HEK293 (cell line): ENCODE results near the gene CDK9.

Experiments used
- BCL6B ChIP-seq: fragments of 450-650 bp; formaldehyde crosslinking; IDR thresholded peaks from 2 replicates; pipeline ENCODE4 v1.5.1; 2017; ENCODE audit warnings: missing biosample characterization, missing genetic modification characterization
- CTCF ChIP-seq: fragments of 450-650 bp; formaldehyde crosslinking; IDR thresholded peaks from 2 replicates; pipeline ENCODE4 v1.5.1; 2016; ENCODE audit warnings: missing biosample characterization, missing genetic modification characterization
- YY1 ChIP-seq: fragments of 450-650 bp; formaldehyde crosslinking; IDR thresholded peaks from 2 replicates; pipeline ENCODE4 v1.5.1; 2018; ENCODE audit warnings: missing biosample characterization, missing genetic modification characterization
- ZNF140 ChIP-seq: fragments of 450-650 bp; formaldehyde crosslinking; IDR thresholded peaks from 2 replicates; pipeline ENCODE4 v1.5.1; 2016; ENCODE audit warnings: missing biosample characterization, missing genetic modification characterization
- ZNF792 ChIP-seq: fragments of 450-650 bp; formaldehyde crosslinking; IDR thresholded peaks from 2 replicates; pipeline ENCODE4 v1.5.1; 2016; ENCODE audit warnings: missing biosample characterization, missing genetic modification characterization

GRCh38 chr9:127805620-127806019, 19.8 kb downstream of the CDK9 start:
- TF ChIP-seq BCL6B (no peak), CTCF (tag by site-specific recombination) (no peak), ZNF140 (tag by site-specific recombination) (no peak), ZNF792 (tag by site-specific recombination) (no peak), YY1 (tag by site-specific recombination) (no peak)
